ENCODE data around the gene TMED6. TPM values are rescaled to one million over a fixed set of nuclear protein-coding genes. Genes with fewer than 3 reads are reported as not detected.
A peak's percentile ranks its signal among the peaks of the same experiment; 100 is the strongest.

TMED6 gene
- total RNA-seq, 2 donors from 2014 or later, result 23.1 to 62.8 TPM

GRCh38 chr16:69321080-69321479 is 30.5 kb downstream of the TMED6 start:
- no peaks in the 10 kb centered on the region for H3K9me3 ChIP-seq
- intact Hi-C loops (cut with DNase I), result no loop called here
- DNase-seq, result peak in 1 of 4 donors; percentile 1
- no peak for ATAC-seq
- H3K27ac ChIP-seq, result no peak overlapping the region
- H3K36me3 ChIP-seq (replicated peaks in 1 of 2; ENCODE audit: insufficient read depth in 1 of 2, low read depth in 2 of 2), result peaks cover 22 to 36% of the 10 kb centered on the region in 2 donors
- H3K27me3 ChIP-seq, result no peaks in the 10 kb centered on the region
- 90 to 92% methylated on average over 21 of the region's 22 CpGs for WGBS, 2 donors
- TF ChIP-seq POLR2A (IDR thresholded peaks at IDR 0.05), result no peak
- H3K4me3 ChIP-seq, result no peak overlapping the region
- H3K4me1 ChIP-seq, result peaks cover 42% of the 10 kb centered on the region

GRCh38 chr16:69320740-69321073 is 30.9 kb downstream of the TMED6 start:
- DNase-seq (peak in 1 of 4 donors; percentile 1), ATAC-seq (no peak)
- H3K27ac ChIP-seq, result no peak overlapping the region
- H3K36me3 ChIP-seq (replicated peaks in 1 of 2; ENCODE audit: insufficient read depth in 1 of 2, low read depth in 2 of 2), result peaks cover 22 to 38% of the 10 kb centered on the region in 2 donors
- intact Hi-C loops (cut with DNase I), result no loop called here
- 90% methylated on average over 13 of the region's 13 CpGs for WGBS, 2 donors
- no peak for TF ChIP-seq POLR2A (IDR thresholded peaks at IDR 0.05)
- TF ChIP-seq, protein P1, sequence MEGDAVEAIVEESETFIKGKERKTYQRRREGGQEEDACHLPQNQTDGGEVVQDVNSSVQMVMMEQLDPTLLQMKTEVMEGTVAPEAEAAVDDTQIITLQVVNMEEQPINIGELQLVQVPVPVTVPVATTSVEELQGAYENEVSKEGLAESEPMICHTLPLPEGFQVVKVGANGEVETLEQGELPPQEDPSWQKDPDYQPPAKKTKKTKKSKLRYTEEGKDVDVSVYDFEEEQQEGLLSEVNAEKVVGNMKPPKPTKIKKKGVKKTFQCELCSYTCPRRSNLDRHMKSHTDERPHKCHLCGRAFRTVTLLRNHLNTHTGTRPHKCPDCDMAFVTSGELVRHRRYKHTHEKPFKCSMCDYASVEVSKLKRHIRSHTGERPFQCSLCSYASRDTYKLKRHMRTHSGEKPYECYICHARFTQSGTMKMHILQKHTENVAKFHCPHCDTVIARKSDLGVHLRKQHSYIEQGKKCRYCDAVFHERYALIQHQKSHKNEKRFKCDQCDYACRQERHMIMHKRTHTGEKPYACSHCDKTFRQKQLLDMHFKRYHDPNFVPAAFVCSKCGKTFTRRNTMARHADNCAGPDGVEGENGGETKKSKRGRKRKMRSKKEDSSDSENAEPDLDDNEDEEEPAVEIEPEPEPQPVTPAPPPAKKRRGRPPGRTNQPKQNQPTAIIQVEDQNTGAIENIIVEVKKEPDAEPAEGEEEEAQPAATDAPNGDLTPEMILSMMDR (IDR thresholded peaks at IDR 0.05), result no peak
- H3K9me3 ChIP-seq, result no peaks in the 10 kb centered on the region
- peaks cover 42% of the 10 kb centered on the region for H3K4me1 ChIP-seq
- H3K27me3 ChIP-seq, result no peaks in the 10 kb centered on the region
- H3K4me3 ChIP-seq, result no peak overlapping the region

DNA sequence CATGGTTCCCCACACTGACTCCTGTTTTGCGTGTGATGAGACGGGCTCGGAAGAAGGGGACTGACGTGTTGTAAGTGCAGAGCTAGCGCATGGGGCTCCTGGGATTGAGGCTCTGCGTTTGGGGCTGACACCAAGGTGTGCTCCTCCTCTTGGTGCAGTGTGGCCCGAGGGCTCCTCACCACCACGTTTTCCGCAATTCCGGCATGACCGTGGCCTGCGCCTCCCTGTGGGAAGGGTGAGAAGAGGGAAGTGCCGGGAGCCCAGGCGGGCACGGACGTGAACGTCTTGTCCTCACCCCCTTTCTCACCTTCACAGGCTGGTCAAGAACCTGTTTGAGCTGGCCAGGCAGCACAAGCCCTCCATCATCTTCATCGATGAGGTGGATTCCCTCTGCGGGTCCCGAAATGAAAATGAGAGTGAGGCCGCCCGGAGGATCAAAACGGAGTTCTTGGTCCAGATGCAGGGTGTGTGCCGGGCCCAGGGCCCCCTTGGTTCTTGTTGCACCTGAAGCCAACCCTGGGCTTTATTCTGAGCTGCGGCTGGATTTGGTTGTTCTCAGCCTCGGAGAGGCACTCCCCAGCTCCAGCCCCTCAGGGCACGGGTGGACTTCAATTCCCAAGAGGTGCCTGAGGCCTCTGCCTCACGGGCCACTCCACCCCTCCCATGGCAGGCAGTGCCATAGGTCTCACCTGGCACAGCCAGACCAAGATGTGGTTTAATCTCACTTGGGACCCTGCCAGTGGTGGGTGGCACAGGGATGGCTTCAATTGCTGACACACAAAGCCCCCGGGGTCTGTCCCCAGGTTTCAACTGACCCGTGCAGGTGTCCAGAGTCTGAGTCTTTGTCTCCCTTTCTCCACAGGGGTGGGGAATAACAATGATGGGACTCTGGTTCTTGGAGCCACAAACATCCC is 31.5 kb downstream of the TMED6 start:
- H3K4me3 ChIP-seq, result no peak overlapping the region
- no peak for ATAC-seq
- no peaks in the 10 kb centered on the region for H3K9me3 ChIP-seq
- H3K4me1 ChIP-seq, result peaks cover 43% of the 10 kb centered on the region
- WGBS, 2 donors, result 91 to 92% methylated on average over 26 to 30 of the region's 30 CpGs
- peaks cover 22 to 38% of the 10 kb centered on the region in 2 donors for H3K36me3 ChIP-seq (replicated peaks in 1 of 2; ENCODE audit: insufficient read depth in 1 of 2, low read depth in 2 of 2)
- no peak overlapping the region for H3K27ac ChIP-seq
- TF ChIP-seq, protein P1 (IDR thresholded peaks at IDR 0.05), result no peak
- no peak for TF ChIP-seq POLR2A (IDR thresholded peaks at IDR 0.05)
- peak in 1 of 4 donors; percentile 2 for DNase-seq
- intact Hi-C loops (cut with DNase I), result no loop called here
- no peaks in the 10 kb centered on the region for H3K27me3 ChIP-seq

GRCh38 chr16:69319381-69319780 is 32.2 kb downstream of the TMED6 start:
- Histone ChIP-seq H3K9me3 (no peaks in the 10 kb centered on the region), H3K4me1 (peaks cover 43% of the 10 kb centered on the region), H3K27ac (peak overlapping the region in 1 of 4 donors; percentile 88), H3K36me3 (replicated peaks in 1 of 2; ENCODE audit: insufficient read depth in 1 of 2, low read depth in 2 of 2) (peaks cover 22 to 38% of the 10 kb centered on the region in 2 donors), H3K27me3 (no peaks in the 10 kb centered on the region), H3K4me3 (no peak overlapping the region)
- intact Hi-C loops (cut with DNase I), result no loop called here
- ATAC-seq, result no peak
- no peak for DNase-seq
- WGBS, 2 donors, result 91 to 94% methylated on average over 7 to 9 of the region's 9 CpGs
- TF ChIP-seq POLR2A (IDR thresholded peaks at IDR 0.05), result no peak
- TF ChIP-seq, protein P1 (IDR thresholded peaks at IDR 0.05), result no peak

GRCh38 chr16:69318911-69319289 is 32.7 kb downstream of the TMED6 start:
- intact Hi-C loops (cut with DNase I), result no loop called here
- WGBS, 2 donors, result 78 to 94% methylated on average over 2 to 7 of the region's 10 CpGs
- peaks cover 22 to 38% of the 10 kb centered on the region in 2 donors for H3K36me3 ChIP-seq (replicated peaks in 1 of 2; ENCODE audit: insufficient read depth in 1 of 2, low read depth in 2 of 2)

More at GRCh38 chr16:69318911-69319289, 32.7 kb downstream of the TMED6 start:
- no peak overlapping the region for H3K4me3 ChIP-seq
- TF ChIP-seq, protein P1 (IDR thresholded peaks at IDR 0.05), result no peak
- no peak for TF ChIP-seq POLR2A (IDR thresholded peaks at IDR 0.05)
- H3K4me1 ChIP-seq, result peaks cover 42% of the 10 kb centered on the region
- no peak for ATAC-seq
- no peaks in the 10 kb centered on the region for H3K9me3 ChIP-seq
- H3K27me3 ChIP-seq, result no peaks in the 10 kb centered on the region
- H3K27ac ChIP-seq, result peak overlapping the region in 3 of 4 donors; percentile 46 to 88 (median 58)
- DNase-seq, result no peak
